Measurements from ENCODE around the gene OR2AG2.

GRCh38 chr11:6799402-6799801 is 27.6 kb upstream of the OR2AG2 start, which contains the start of gene OR6A2:
- TF ChIP-seq FOS (IDR thresholded peaks at IDR 0.05; ENCODE audit: extremely low read depth, insufficient read length) (no peak), CTCF (IDR thresholded peaks at IDR 0.05 in 2 of 3, conservative IDR thresholded peaks at IDR 0.05 in 1 of 3; ENCODE audit: insufficient read depth in 2 of 3, low read depth in 1 of 3, low read length in 3 of 3) (no peak), EZH2 (IDR thresholded peaks at IDR 0.05; ENCODE audit: borderline replicate concordance, low read depth, low read length) (no peak), XRCC5 (IDR thresholded peaks at IDR 0.05; ENCODE audit: low read depth, low read length) (no peak)

All from K562 (cell line).